Duodenal mucosa (tissue), 2 donors: ENCODE data around the gene ZNF777.

Experiments
- H3K27ac ChIP-seq: one replicate; pipeline ENCODE4 v1.7.0; 2013; ENCODE audit warnings: low read depth, low read length
- H3K27me3 ChIP-seq, 2 donors: one replicate each; pipeline ENCODE4 v1.7.0; 2013; ENCODE audit warnings: low read length in 2 of 2, control low read depth in 1 of 2; ENCODE audit not compliant: insufficient read depth in 2 of 2, control insufficient read depth in 1 of 2
- H3K36me3 ChIP-seq, 2 donors: one replicate each; pipeline ENCODE4 v1.7.0; 2013; ENCODE audit warnings: low read length in 2 of 2, control low read depth in 1 of 2; ENCODE audit not compliant: insufficient read depth in 2 of 2, control insufficient read depth in 1 of 2
- H3K4me1 ChIP-seq, 2 donors: one replicate each; pipeline ENCODE4 v1.7.0; 2013; ENCODE audit warnings: low read length in 2 of 2, control low read depth in 1 of 2; ENCODE audit not compliant: insufficient read depth in 2 of 2, control insufficient read depth in 1 of 2
- H3K4me3 ChIP-seq, 2 donors: one replicate each; pipeline ENCODE4 v1.7.0; 2013; ENCODE audit warnings: low read length in 2 of 2, low read depth in 1 of 2
- H3K9ac ChIP-seq, 2 donors: one replicate each; pipeline ENCODE4 v1.7.0; 2013; ENCODE audit warnings: low read length in 2 of 2, low read depth in 1 of 2
- H3K9me3 ChIP-seq, 2 donors: one replicate each; pipeline ENCODE4 v1.7.0; 2013; ENCODE audit warnings: low read length in 2 of 2, control low read depth in 1 of 2; ENCODE audit not compliant: control insufficient read depth in 1 of 2

ZNF777 gene

DNA sequence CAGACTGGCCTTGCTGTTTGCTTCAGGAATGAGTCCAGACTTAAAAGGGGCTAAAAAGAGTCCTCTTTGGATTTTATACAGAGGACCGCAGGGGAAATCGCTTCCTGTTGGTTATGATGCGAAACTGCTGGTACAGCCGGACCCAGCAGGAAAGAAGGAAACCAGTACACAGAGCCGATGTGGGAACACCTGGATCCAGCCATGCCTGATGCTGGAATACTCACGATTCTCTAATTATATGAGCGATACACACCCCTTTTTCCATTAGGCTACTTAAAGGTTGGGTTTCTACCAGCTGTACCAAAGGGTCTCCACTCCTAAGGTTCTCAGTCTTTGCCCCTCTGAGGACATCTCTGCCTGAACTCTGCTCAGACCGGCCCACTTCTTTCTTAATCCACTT is 27.7 kb downstream of the ZNF777 start:
- no peaks in the 10 kb centered on the region for H3K9me3 ChIP-seq
- H3K36me3 ChIP-seq = peaks cover 16 to 49% of the 10 kb centered on the region in 2 donors
- H3K4me3 ChIP-seq = no peak overlapping the region
- no peak overlapping the region for H3K9ac ChIP-seq
- no peak overlapping the region for H3K27ac ChIP-seq
- H3K27me3 ChIP-seq = no peaks in the 10 kb centered on the region
- H3K4me1 ChIP-seq = no peaks in the 10 kb centered on the region

- Histone ChIP-seq H3K27ac (no peak overlapping the region), H3K4me3 (no peak overlapping the region), H3K27me3 (no peaks in the 10 kb centered on the region), H3K9ac (no peak overlapping the region), H3K4me1 (no peaks in the 10 kb centered on the region), H3K9me3 (no peaks in the 10 kb centered on the region), H3K36me3 (peaks cover 16 to 49% of the 10 kb centered on the region in 2 donors)
Measured at GRCh38 chr7:149432121-149432691, 28.7 kb downstream of the ZNF777 start.

- no peak overlapping the region for H3K4me3 ChIP-seq
- no peak overlapping the region for H3K9ac ChIP-seq
Measured at GRCh38 chr7:149431486-149432120, 29.3 kb downstream of the ZNF777 start.

GRCh38 chr7:149430192-149430591 is 30.7 kb downstream of the ZNF777 start:
- H3K9me3 ChIP-seq = no peaks in the 10 kb centered on the region
- no peak overlapping the region for H3K4me3 ChIP-seq
- peaks cover 11 to 36% of the 10 kb centered on the region in 2 donors for H3K36me3 ChIP-seq
- no peaks in the 10 kb centered on the region for H3K27me3 ChIP-seq
- H3K9ac ChIP-seq = no peak overlapping the region
- H3K27ac ChIP-seq = no peak overlapping the region
- no peaks in the 10 kb centered on the region for H3K4me1 ChIP-seq

More at GRCh38 chr7:149431486-149432120, 29.3 kb downstream of the ZNF777 start:
- Histone ChIP-seq H3K27me3 (no peaks in the 10 kb centered on the region), H3K9me3 (no peaks in the 10 kb centered on the region), H3K36me3 (peaks cover 16 to 49% of the 10 kb centered on the region in 2 donors), H3K4me1 (no peaks in the 10 kb centered on the region), H3K27ac (no peak overlapping the region)

DNA sequence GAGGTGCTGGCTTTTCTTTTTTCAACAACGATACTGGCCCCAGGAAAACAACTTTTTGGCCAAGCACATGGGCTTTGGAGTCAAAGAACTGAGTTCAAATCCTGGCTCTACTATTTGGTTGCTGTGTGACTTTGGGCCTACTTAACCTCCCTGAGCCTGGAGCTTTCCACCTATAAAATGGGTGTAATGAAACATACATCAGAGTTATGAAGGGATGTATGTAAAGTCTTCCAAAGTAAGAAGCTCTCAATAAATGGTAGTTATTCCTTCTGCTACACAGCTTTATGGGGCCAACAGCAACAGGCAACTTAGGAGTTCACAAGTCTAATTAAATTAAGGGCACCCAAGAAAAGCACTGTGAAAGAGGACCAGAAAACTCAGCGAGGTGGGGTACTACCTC is 33.0 kb downstream of the ZNF777 start:
- Histone ChIP-seq H3K9me3 (no peaks in the 10 kb centered on the region), H3K27ac (no peak overlapping the region), H3K4me3 (no peak overlapping the region), H3K4me1 (peaks cover 0 to 7% of the 10 kb centered on the region in 2 donors), H3K9ac (no peak overlapping the region), H3K27me3 (no peaks in the 10 kb centered on the region), H3K36me3 (peaks cover 7 to 21% of the 10 kb centered on the region in 2 donors)

DNA sequence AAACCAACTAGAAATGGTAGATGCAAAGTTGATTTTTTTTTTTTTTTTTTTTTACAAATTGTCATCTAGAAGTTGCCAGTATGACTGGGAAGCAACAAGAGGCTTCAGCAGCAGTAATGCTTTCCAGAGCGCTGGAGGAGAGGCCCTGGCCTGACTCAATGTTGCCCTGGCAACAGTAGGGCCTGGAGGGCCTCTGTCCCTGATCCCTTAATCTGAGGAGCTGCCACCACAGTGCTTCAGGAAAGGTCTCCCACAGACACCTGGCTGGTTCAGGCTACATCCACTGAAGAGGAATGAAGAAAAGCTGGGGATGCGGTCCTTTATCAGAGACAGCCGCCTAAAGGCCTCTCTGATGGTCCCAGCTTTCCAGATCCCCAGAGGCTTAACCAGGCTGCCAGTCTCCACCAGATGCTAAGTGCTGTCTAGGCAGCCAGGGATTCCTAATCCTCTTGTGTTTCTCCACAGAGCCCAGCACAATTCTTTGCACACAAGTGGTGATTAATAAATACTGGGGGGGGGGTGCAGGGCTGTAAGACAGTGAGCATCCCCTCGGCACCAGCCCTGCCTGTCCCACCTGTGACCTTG is 33.7 kb downstream of the ZNF777 start:
- no peak overlapping the region for H3K9ac ChIP-seq
- H3K9me3 ChIP-seq = no peaks in the 10 kb centered on the region
- no peak overlapping the region for H3K27ac ChIP-seq
- H3K36me3 ChIP-seq = peaks cover 5 to 14% of the 10 kb centered on the region in 2 donors
- H3K27me3 ChIP-seq = no peaks in the 10 kb centered on the region
- H3K4me3 ChIP-seq = no peak overlapping the region
- H3K4me1 ChIP-seq = peaks cover 0 to 10% of the 10 kb centered on the region in 2 donors

- Histone ChIP-seq H3K27me3 (no peaks in the 10 kb centered on the region), H3K4me1 (peaks cover 0 to 10% of the 10 kb centered on the region in 2 donors), H3K9ac (peak overlapping the region in 1 of 2 donors; percentile 76), H3K4me3 (peak overlapping the region; percentile 67 to 72), H3K27ac (no peak overlapping the region), H3K36me3 (no peaks in the 10 kb centered on the region), H3K9me3 (no peaks in the 10 kb centered on the region)
Measured at GRCh38 chr7:149423449-149424110, 37.3 kb downstream of the ZNF777 start.

DNA sequence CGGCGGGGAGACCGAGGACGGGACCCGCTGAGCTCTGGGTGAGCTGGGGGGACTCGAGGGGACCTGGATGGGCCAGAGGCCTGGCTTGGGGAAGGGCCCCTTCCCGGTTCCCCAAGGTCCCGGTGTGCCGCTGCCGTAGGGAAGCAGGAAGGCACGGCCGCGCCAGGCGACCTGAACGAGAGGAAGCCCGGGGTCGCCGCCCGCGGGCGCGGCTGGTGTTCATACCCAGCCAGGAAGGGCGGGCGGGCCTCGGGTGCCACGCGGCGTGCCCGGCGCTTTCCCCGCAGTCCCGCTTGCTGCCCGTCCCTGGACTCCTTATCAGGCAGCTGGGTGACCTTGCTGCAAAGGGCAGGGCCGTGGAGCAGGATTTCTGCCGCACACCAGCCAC is 38.0 kb downstream of the ZNF777 start:
- Histone ChIP-seq H3K4me1 (peaks cover 0 to 10% of the 10 kb centered on the region in 2 donors), H3K27me3 (no peaks in the 10 kb centered on the region), H3K4me3 (peak overlapping the region; percentile 67 to 72), H3K36me3 (no peaks in the 10 kb centered on the region), H3K9ac (peak overlapping the region; percentile 30 to 76), H3K9me3 (no peaks in the 10 kb centered on the region), H3K27ac (no peak overlapping the region)

GRCh38 chr7:149422162-149422913 is 38.5 kb downstream of the ZNF777 start:
- Histone ChIP-seq H3K27ac (no peak overlapping the region), H3K4me3 (peak overlapping the region; percentile 68 to 75), H3K36me3 (no peaks in the 10 kb centered on the region)

More at GRCh38 chr7:149422162-149422913, 38.5 kb downstream of the ZNF777 start:
- Histone ChIP-seq H3K9ac (peak overlapping the region; percentile 30 to 76), H3K9me3 (no peaks in the 10 kb centered on the region), H3K27me3 (no peaks in the 10 kb centered on the region), H3K4me1 (peaks cover 0 to 10% of the 10 kb centered on the region in 2 donors)
